Endothelial cell of umbilical vein (primary cell): ENCODE results near the gene ARHGAP22. TPM values are rescaled to one million over a fixed set of nuclear protein-coding genes. Genes with fewer than 3 reads are reported as not detected.

ENCODE experiments used
- BruUV-seq: library from RNA; stranded (reverse); fragments of 400-500 nt; replicated peaks from 2 replicates; lab custom pipeline; 2021; lab: Mats Ljungman, UMichigan
- CTCF ChIA-PET: fragments of 300-600, 350-600 bp; sonication (Branson Sonifier 250); formaldehyde crosslinking; loops from one replicate; lab custom pipeline; 2021; ENCODE audit warnings: antibody characterized with exemption, inconsistent platforms; lab: Charles Lee
- POLR2A ChIA-PET: fragments of 300-600, 350-600 bp; sonication (Branson Sonifier 250); formaldehyde crosslinking; loops from one replicate; lab custom pipeline; 2021; ENCODE audit warnings: antibody characterized with exemption, inconsistent platforms; lab: Charles Lee
- DNase-seq: peaks from one replicate; pipeline ENCODE4 v3.0.0-alpha.2; 2011; ENCODE audit warnings: low read depth, low spot score
- FAIRE-seq: peaks from 2 replicates; lab custom pipeline; 2011; peaks lifted over from hg19 to GRCh38; lab: Jason Lieb, UNC
- H2AFZ ChIP-seq: 2 replicates; pipeline ENCODE4 v1.6.0; 2012; ENCODE audit warnings: low read depth, low read length, control low read depth, inconsistent platforms
- H3K27ac ChIP-seq: 2 replicates; pipeline ENCODE4 v1.5.1; 2011; ENCODE audit warnings: low read depth, mild to moderate bottlenecking, control low read depth, low read length, moderate library complexity; ENCODE audit not compliant: insufficient read depth
- H3K27me3 ChIP-seq, 2 experiments: 2 replicates each; pipeline versions ENCODE4 v1.6.0 to v1.6.1; 2011; ENCODE audit warnings: low read length in 2 of 2, mixed read lengths in 1 of 2; ENCODE audit not compliant: control insufficient read depth in 2 of 2, insufficient read depth in 2 of 2
- H3K36me3 ChIP-seq, 2 experiments: 2 replicates in 1 of 2; 3 replicates in 1 of 2; pipeline ENCODE4 v1.5.1; 2011; ENCODE audit warnings: low read length in 2 of 2, mild to moderate bottlenecking in 1 of 2, moderate library complexity in 1 of 2; ENCODE audit not compliant: control insufficient read depth in 2 of 2, insufficient read depth in 2 of 2; ENCODE audit errors: extremely low read depth in 1 of 2
- H3K4me1 ChIP-seq: 3 replicates; pipeline ENCODE4 v1.5.1; 2011; ENCODE audit warnings: mild to moderate bottlenecking, low read length; ENCODE audit not compliant: control insufficient read depth, insufficient read depth; ENCODE audit errors: extremely low read depth
- H3K4me2 ChIP-seq: 2 replicates; pipeline ENCODE4 v1.6.1; 2011; ENCODE audit warnings: low read length, control low read depth, mixed read lengths; ENCODE audit not compliant: insufficient read depth
- H3K4me3 ChIP-seq, 3 experiments: fragments of 200-600 bp in 1 of 3; sonication (generic), shearing (Covaris generic) in 1 of 3; replicated peaks in 1 of 3; 2 replicates each; pipeline ENCODE4 v1.5.1; 2011 to 2016; ENCODE audit warnings: control low read depth in 3 of 3, low read length in 3 of 3, mild to moderate bottlenecking in 2 of 3, inconsistent platforms in 1 of 3, low read depth in 1 of 3, moderate library complexity in 1 of 3; ENCODE audit not compliant: insufficient read depth in 1 of 3
- H3K79me2 ChIP-seq: 2 replicates; pipeline ENCODE4 v1.6.0; 2012; ENCODE audit warnings: low read length, inconsistent platforms; ENCODE audit not compliant: control insufficient read depth, insufficient read depth
- H3K9ac ChIP-seq: replicated peaks from 2 replicates; pipeline ENCODE3; 2011; ENCODE audit warnings: low read length, control low read depth; ENCODE audit not compliant: insufficient read depth; ENCODE audit errors: extremely low read depth
- H3K9me1 ChIP-seq: replicated peaks from 3 replicates; pipeline ENCODE4 v1.6.0; 2011; ENCODE audit warnings: mild to moderate bottlenecking, low read length; ENCODE audit not compliant: control insufficient read depth, insufficient read depth; ENCODE audit errors: extremely low read depth
- H3K9me3 ChIP-seq: replicated peaks from 2 replicates; pipeline ENCODE4 v1.5.1; 2012; ENCODE audit warnings: low read length, inconsistent platforms; ENCODE audit not compliant: control insufficient read depth, insufficient read depth
- H4K20me1 ChIP-seq: replicated peaks from 2 replicates; pipeline ENCODE3; 2011; ENCODE audit warnings: mild to moderate bottlenecking, low read length; ENCODE audit not compliant: control insufficient read depth, insufficient read depth; ENCODE audit errors: extremely low read depth
- CTCF ChIP-seq, 2 donors: IDR thresholded peaks; 1 replicate in 1 of 2; 2 replicates in 1 of 2; pipeline ENCODE4 v1.5.1; 2011; ENCODE audit warnings: low read length in 2 of 2, mild to moderate bottlenecking in 2 of 2, moderate library complexity in 2 of 2, control low read depth in 1 of 2, inconsistent platforms in 1 of 2, low read depth in 1 of 2; ENCODE audit not compliant: insufficient read depth in 1 of 2; ENCODE audit errors: extremely low read depth in 1 of 2
- EZH2 ChIP-seq: IDR thresholded peaks from 2 replicates; pipeline ENCODE4 v1.6.1; 2012; ENCODE audit warnings: borderline replicate concordance, low read depth, mild to moderate bottlenecking, moderate library complexity, low read length, inconsistent platforms; ENCODE audit not compliant: severe bottlenecking
- FOS ChIP-seq: IDR thresholded peaks from 2 replicates; pipeline ENCODE4 v1.6.1; 2011; ENCODE audit warnings: mild to moderate bottlenecking, low read length, moderate library complexity, borderline replicate concordance; ENCODE audit not compliant: insufficient read depth
- GATA2 ChIP-seq: IDR thresholded peaks from 2 replicates; pipeline ENCODE4 v1.7.0; 2011; ENCODE audit warnings: low read depth, mild to moderate bottlenecking, moderate library complexity, mixed read lengths, low read length; ENCODE audit not compliant: insufficient read length, insufficient read depth
- JUN ChIP-seq: IDR thresholded peaks from 2 replicates; pipeline ENCODE4 v1.6.1; 2011; ENCODE audit warnings: borderline replicate concordance, low read depth; ENCODE audit not compliant: insufficient read length, insufficient read depth
- MAX ChIP-seq: IDR thresholded peaks from 2 replicates; pipeline ENCODE4 v1.6.1; 2011; ENCODE audit not compliant: insufficient read depth, insufficient read length
- MYC ChIP-seq: IDR thresholded peaks from one replicate; pipeline ENCODE4 v1.6.1; 2011; ENCODE audit warnings: mild to moderate bottlenecking, low read depth, low read length
- POLR2A ChIP-seq: IDR thresholded peaks from 2 replicates; pipeline ENCODE4 v1.6.1; 2012; ENCODE audit warnings: low read depth, mild to moderate bottlenecking, control low read depth, low read length
- POLR2AphosphoS5 ChIP-seq: IDR thresholded peaks from 2 replicates; pipeline ENCODE4 v1.6.1; 2012; ENCODE audit warnings: low read depth, mild to moderate bottlenecking, control low read depth, low read length, moderate library complexity; ENCODE audit not compliant: insufficient read depth
- dilution Hi-C: fragments of 300-500 bp; cut with MboI; formaldehyde crosslinking; loops from one replicate; pipeline ENCODE4 v1.15.0; 2019; ENCODE audit warnings: low sequenced_read_pairs; ENCODE audit not compliant: extremely low pct_ligation_motif_present
- intact Hi-C: fragments of 100-400 bp; cut with micrococcal nuclease; formaldehyde crosslinking; loops from one replicate; pipeline ENCODE4 v1.10.0; 2022
- polyA plus RNA-seq, 4 experiments: library from polyadenylated mRNA; depleted of rRNA in 3 of 4; stranded (reverse) in 3 of 4; unstranded in 1 of 4; fragments of >200 nt; gene quantifications; 2 replicates each; pipeline versions ENCODE4 v1.2.1 to v1.2.3, GENCODE V29; 2011 to 2012; ENCODE audit warnings: missing spikeins in 1 of 4
- total RNA-seq: library from RNA; stranded (reverse); gene quantifications from 2 replicates; pipeline ENCODE4 v1.2.3, GENCODE V29; 2021

ARHGAP22 gene
- total and polyA plus RNA-seq, 2 donors (not counting 3 experiments of a cell fraction or from before 2014, with no cell fraction given): 8.6 to 50.3 TPM

GRCh38 chr10:48587819-48588218, 17.1 kb downstream of the ARHGAP22 start:
- FAIRE-seq: no peak
- CTCF ChIA-PET: interaction anchor here (1.6 to 5.6 kb wide), 3 partner anchors 8 to 69 kb away, joined by 4 to 58 read pairs (median 7); no protein-coding TSS in a partner anchor
- BruUV-seq: no TSS peak
- no peak overlapping the region for H3K4me3 ChIP-seq
- no peak for DNase-seq
- TF ChIP-seq POLR2AphosphoS5 (no peak), FOS (no peak), MYC (no peak), JUN (no peak), GATA2 (no peak), CTCF (IDR thresholded peaks at IDR 0.05; ENCODE audit: extremely low read depth in 1 of 2, insufficient read depth in 1 of 2, low read depth in 1 of 2, low read length in 2 of 2) (no peak), POLR2A (no peak), EZH2 (no peak), MAX (no peak)
- dilution Hi-C loops: no loop called here
- peaks cover 0 to 5% of the 10 kb centered on the region in 2 experiments for H3K36me3 ChIP-seq
- no peak overlapping the region for H3K27ac ChIP-seq
- POLR2A ChIA-PET: no interaction called here
- H3K4me2 ChIP-seq: no peak overlapping the region
- no peaks in the 10 kb centered on the region for H3K9me1 ChIP-seq
- H2AFZ ChIP-seq: no peak overlapping the region
- H3K9ac ChIP-seq: no peak overlapping the region
- intact Hi-C loops: loop anchor here (2.0 kb wide), 1 partner anchor 17 kb away; the partner anchor contains the start of gene ARHGAP22
- H3K9me3 ChIP-seq: no peaks in the 10 kb centered on the region
- no peaks in the 10 kb centered on the region for H4K20me1 ChIP-seq
- H3K4me1 ChIP-seq: peaks cover 16% of the 10 kb centered on the region
- H3K27me3 ChIP-seq: no peaks in the 10 kb centered on the region
- peaks cover 96% of the 10 kb centered on the region for H3K79me2 ChIP-seq
